Motor neuron (in vitro differentiated cells): ENCODE results near the gene SERBP1. TPM values are rescaled to one million over a fixed set of nuclear protein-coding genes. Genes with fewer than 3 reads are reported as not detected.
"Not testable (repeated sequence)": the region's sequence is repeated elsewhere in the genome, so short reads cannot be mapped to it uniquely, and the experiment has no call there.

Experiments used
- ATAC-seq, 8 experiments: fragments of 200-7000 bp; cut with Tn5 transposase; replicated peaks in 6 of 8; 2 replicates each; pipeline ENCODE4 v1.8.0; 2021; ENCODE audit warnings: mild to moderate bottlenecking in 8 of 8, moderate library complexity in 8 of 8
- H3K27ac ChIP-seq, 2 donors: fragments of 250-450 bp; sonication (Bioruptor Pico); 2 replicates each; pipeline ENCODE4 v1.9.0; 2021; ENCODE audit warnings: antibody characterized with exemption in 2 of 2, mild to moderate bottlenecking in 2 of 2, moderate library complexity in 1 of 2
- H3K4me1 ChIP-seq, 2 donors: fragments of 250-450 bp; sonication (Bioruptor Pico); replicated peaks in 1 of 2; 2 replicates each; pipeline ENCODE4 v1.6.1; 2021; ENCODE audit warnings: antibody characterized with exemption in 2 of 2, mild to moderate bottlenecking in 2 of 2, moderate library complexity in 1 of 2
- H3K4me3 ChIP-seq, 5 donors: fragments of 250-450 bp; sonication (Bioruptor Pico); 2 replicates each; pipeline ENCODE4 v1.9.0; 2021; ENCODE audit warnings: antibody characterized with exemption in 5 of 5, mild to moderate bottlenecking in 5 of 5, moderate library complexity in 4 of 5
- WGBS, 10 experiments: fragments of 450-650 bp; shearing (Covaris generic); methylation state at CpG; one replicate each; pipeline ENCODE4 v1.0.0; 2022; 5-methylcytosine and 5-hydroxymethylcytosine counted together
- in situ Hi-C, 9 experiments: fragments of 400-800 bp; cut with MboI; loops; one replicate each; pipeline ENCODE4 v1.15.0; 2021; ENCODE audit warnings: low sequenced_read_pairs in 9 of 9, low pct_unique_long_range_greater_than_20kb in 2 of 9; ENCODE audit not compliant: unreplicated experiment in 9 of 9
- total RNA-seq, 8 experiments: library from RNA; unstranded; fragments of 300-600 nt; gene quantifications; 2 replicates each; pipeline versions ENCODE4 v1.2.3 to v1.2.4, GENCODE V29; 2022

SERBP1 gene
- total RNA-seq, 8 experiments from 2014 or later: 165 to 506 (median 316) TPM

- peak in 3 of 8 experiments; percentile 81 to 97 (median 96) for ATAC-seq
- H3K4me1 ChIP-seq: no peaks in the 10 kb centered on the region
- in situ Hi-C loops: no loop called here
- no peak overlapping the region for H3K4me3 ChIP-seq
- 14 to 94% (median 84%) methylated on average over 2 to 9 of the region's 9 CpGs; no CpG with 5 or more reads in 2 of the 10 experiments for WGBS, 10 experiments
- H3K27ac ChIP-seq: no peak overlapping the region
These were observed 30.7 kb upstream of the SERBP1 start for GRCh38 chr1:67460676-67461500.

DNA sequence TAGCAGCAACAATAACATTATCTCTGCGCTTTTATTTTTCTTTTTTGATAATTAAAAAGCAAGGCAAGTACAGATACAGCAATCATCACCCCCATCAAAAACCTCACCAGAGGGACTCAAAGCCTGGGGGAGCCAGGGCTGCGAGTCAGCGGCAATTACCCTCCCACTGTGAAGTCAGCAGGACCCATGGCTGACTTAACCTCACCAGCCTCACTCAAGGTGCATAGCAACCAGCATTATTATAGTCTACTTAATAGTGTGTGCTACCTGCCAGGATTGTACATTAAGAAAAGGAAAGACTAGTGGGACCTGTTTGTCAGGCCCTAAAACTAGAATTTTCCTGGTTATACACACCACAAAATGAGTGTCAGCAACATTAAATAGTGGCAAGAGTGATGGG lies 28.9 kb upstream of the SERBP1 start:
- in situ Hi-C loops: no loop called here
- H3K4me3 ChIP-seq: no peak overlapping the region
- no peak for ATAC-seq
- 0 to 100% (median 35%) methylated on average over 1 to 3 of the region's 3 CpGs; no CpG with 5 or more reads in 1 of the 10 experiments for whole genome bisulfite sequencing, 10 experiments
- no peaks in the 10 kb centered on the region for H3K4me1 ChIP-seq
- no peak overlapping the region for H3K27ac ChIP-seq

DNA sequence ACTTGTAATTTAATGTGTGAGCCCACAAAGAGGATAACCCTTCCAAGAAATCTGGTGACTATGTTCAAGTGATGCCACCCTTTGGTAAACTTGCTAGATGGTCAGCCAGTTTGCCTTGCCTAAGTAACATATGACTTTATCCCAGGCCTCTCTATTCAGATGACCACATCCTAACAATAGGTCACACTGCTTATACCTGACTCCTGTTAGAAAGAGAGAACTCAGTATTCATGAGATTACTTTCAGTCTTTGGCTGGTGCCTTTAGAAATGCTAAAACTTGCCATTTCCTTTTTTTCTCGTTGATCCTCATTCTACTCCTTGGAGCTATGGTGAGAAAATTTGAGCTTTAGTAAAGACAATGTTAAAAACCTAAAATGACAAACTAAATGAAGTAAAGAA lies 28.5 kb upstream of the SERBP1 start:
- in situ Hi-C loops: no loop called here
- H3K27ac ChIP-seq: no peak overlapping the region
- WGBS, 10 experiments: 0 to 42% (median 0%) methylated on average over 1 of the region's 1 CpG; no CpG with 5 or more reads in 3 of the 10 experiments
- H3K4me3 ChIP-seq: no peak overlapping the region
- H3K4me1 ChIP-seq: no peaks in the 10 kb centered on the region
- no peak for ATAC-seq

- no peak for ATAC-seq
- Histone ChIP-seq H3K4me1 (no peaks in the 10 kb centered on the region), H3K27ac (no peak overlapping the region), H3K4me3 (no peak overlapping the region)
- in situ Hi-C loops: no loop called here
- 14 to 92% (median 62%) methylated on average over 1 of the region's 1 CpG; no CpG with 5 or more reads in 4 of the 10 experiments for WGBS, 10 experiments
These were observed 27.0 kb upstream of the SERBP1 start for GRCh38 chr1:67457247-67457646.

- in situ Hi-C loops: no loop called here
- H3K4me3 ChIP-seq: no peak overlapping the region
- no peak for ATAC-seq
- no peak overlapping the region for H3K27ac ChIP-seq
- no peaks in the 10 kb centered on the region for H3K4me1 ChIP-seq
- 57 to 100% (median 94%) methylated on average over 1 to 2 of the region's 2 CpGs; no CpG with 5 or more reads in 3 of the 10 experiments for WGBS, 10 experiments
These were observed 21.6 kb upstream of the SERBP1 start for GRCh38 chr1:67451815-67452214.

- Histone ChIP-seq H3K4me1 (no peaks in the 10 kb centered on the region), H3K4me3 (no peak overlapping the region), H3K27ac (no peak overlapping the region)
- ATAC-seq: no peak
- 60 to 100% (median 88%) methylated on average over 1 to 2 of the region's 2 CpGs; no CpG with 5 or more reads in 4 of the 10 experiments for WGBS, 10 experiments
- in situ Hi-C loops: no loop called here
These were observed 21.2 kb upstream of the SERBP1 start for GRCh38 chr1:67451356-67451755.

DNA sequence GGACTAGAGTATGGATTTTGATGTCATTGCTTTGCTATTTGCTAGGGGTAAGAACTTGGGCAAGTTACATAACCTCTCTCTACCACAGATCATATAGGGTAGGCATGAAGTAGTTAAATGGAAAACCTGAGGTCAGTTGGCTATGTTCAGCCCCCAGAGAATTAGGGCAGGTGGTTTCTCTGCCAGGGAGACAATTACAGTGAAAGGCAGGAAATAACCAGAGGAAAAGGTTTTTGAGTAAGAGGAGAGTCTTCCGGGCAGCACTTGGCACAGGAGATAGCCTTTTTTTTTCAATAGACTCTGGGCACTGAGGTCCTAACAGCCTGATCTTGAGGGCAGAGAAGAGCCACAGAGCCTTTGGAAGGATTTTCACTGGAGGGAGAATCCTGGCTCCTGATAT lies 16.7 kb upstream of the SERBP1 start:
- H3K4me3 ChIP-seq: no peak overlapping the region
- H3K27ac ChIP-seq: no peak overlapping the region
- WGBS, 10 experiments: 0 to 100% (median 96%) methylated on average over 1 of the region's 1 CpG; no CpG with 5 or more reads in 4 of the 10 experiments
- H3K4me1 ChIP-seq: no peaks in the 10 kb centered on the region
- ATAC-seq: no peak
- in situ Hi-C loops: no loop called here

DNA sequence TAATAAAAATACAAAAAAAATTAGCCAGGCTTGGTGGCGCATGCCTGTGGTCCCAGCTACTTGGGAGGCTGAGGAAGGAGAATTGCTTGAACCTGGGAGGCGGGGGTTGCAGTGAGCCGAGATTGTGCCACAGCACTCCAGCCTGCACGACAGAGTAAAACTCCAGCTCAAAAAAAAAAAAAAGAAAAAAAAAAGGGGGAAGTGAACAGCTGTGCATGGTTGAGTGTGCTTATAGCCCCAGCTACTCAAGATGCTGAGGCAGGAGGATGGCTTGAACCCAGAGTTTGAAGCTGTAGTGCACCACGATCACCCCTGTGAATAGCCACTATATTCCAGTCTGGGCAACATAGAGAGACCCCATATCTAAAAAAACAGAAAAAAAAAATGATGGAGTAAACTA lies 15.8 kb upstream of the SERBP1 start:
- ATAC-seq, H3K4me3 ChIP-seq, in situ Hi-C loops, H3K4me1 ChIP-seq, H3K27ac ChIP-seq: not testable (repeated sequence)
- 17 to 93% (median 76%) methylated on average over 1 to 5 of the region's 5 CpGs; no CpG with 5 or more reads in 1 of the 10 experiments for WGBS, 10 experiments

GRCh38 chr1:67441739-67442281 lies 11.6 kb upstream of the SERBP1 start:
- ATAC-seq: no peak
- WGBS, 10 experiments: 38 to 100% (median 79%) methylated on average over 1 to 2 of the region's 2 CpGs; no CpG with 5 or more reads in 2 of the 10 experiments
- peak overlapping the region in 1 of 2 donors; percentile 2 for H3K27ac ChIP-seq
- H3K4me1 ChIP-seq: peaks cover 0 to 11% of the 10 kb centered on the region in 2 donors
- in situ Hi-C loops: no loop called here
- no peak overlapping the region for H3K4me3 ChIP-seq

- in situ Hi-C loops: no loop called here
- Histone ChIP-seq H3K4me1 (peaks cover 0 to 11% of the 10 kb centered on the region in 2 donors), H3K27ac (peak overlapping the region in 1 of 2 donors; percentile 2), H3K4me3 (no peak overlapping the region)
- ATAC-seq: no peak
- 10 to 100% (median 31%) methylated on average over 1 to 3 of the region's 3 CpGs for WGBS, 10 experiments
These were observed 11.0 kb upstream of the SERBP1 start for GRCh38 chr1:67441183-67441582.

- peaks cover 0 to 11% of the 10 kb centered on the region in 2 donors for H3K4me1 ChIP-seq
- H3K27ac ChIP-seq: no peak overlapping the region
- no peak for ATAC-seq
- in situ Hi-C loops: no loop called here
- no peak overlapping the region for H3K4me3 ChIP-seq
- WGBS, 10 experiments: 74 to 100% (median 96%) methylated on average over 1 to 3 of the region's 3 CpGs; no CpG with 5 or more reads in 1 of the 10 experiments
These were observed 10.1 kb upstream of the SERBP1 start for GRCh38 chr1:67440339-67440738.

DNA sequence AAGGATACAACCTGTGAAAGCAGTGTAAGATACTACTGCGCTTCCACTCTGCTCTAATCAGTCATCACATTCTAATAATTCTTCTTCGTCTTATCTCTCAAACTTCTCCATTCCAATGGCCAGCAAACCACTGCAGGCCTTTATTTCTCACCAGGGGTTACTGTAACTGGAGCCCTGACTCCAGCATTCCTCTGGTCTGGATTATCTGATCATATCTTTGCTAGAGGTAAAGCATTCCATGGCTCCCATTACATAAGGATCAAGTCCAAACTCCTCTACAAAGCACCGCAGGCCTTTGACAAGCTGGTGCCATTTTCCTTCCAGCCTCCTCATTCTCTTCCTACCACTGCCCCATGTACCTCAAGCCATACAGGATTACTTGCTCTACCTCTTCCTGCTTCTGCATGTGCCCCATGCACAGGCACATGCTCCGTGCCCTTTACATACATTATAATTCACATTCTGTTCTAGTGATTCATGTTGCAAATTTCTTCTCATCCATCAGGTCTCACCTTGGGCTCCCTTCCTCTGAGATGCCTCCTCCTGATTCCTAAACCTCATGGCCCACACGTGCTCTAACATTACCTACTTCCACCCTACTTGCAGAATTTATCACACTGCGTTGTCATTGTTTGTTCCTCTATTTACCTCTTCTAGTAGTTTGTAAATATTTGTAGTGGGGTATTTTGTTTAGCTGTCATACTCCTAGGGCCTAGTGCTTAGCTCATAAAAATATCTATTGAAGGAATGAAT lies 9.3 kb upstream of the SERBP1 start:
- Histone ChIP-seq H3K4me3 (no peak overlapping the region), H3K4me1 (peaks cover 0 to 11% of the 10 kb centered on the region in 2 donors), H3K27ac (no peak overlapping the region)
- in situ Hi-C loops: no loop called here
- WGBS, 10 experiments: 40 to 100% (median 82%) methylated on average over 1 to 6 of the region's 6 CpGs
- no peak for ATAC-seq

- H3K27ac ChIP-seq: no peak overlapping the region
- ATAC-seq: no peak
- WGBS, 10 experiments: 17 to 100% (median 69%) methylated on average over 1 to 2 of the region's 2 CpGs; no CpG with 5 or more reads in 1 of the 10 experiments
- in situ Hi-C loops: no loop called here
- H3K4me1 ChIP-seq: peaks cover 0 to 11% of the 10 kb centered on the region in 2 donors
- no peak overlapping the region for H3K4me3 ChIP-seq
These were observed 7.8 kb upstream of the SERBP1 start for GRCh38 chr1:67437961-67438360.
